Fibroblast of villous mesenchyme (primary cell): ENCODE results near the gene ATP8A2. TPM values are rescaled to one million over a fixed set of nuclear protein-coding genes. Genes with fewer than 3 reads are reported as not detected.
"Not testable (repeated sequence)": the region's sequence is repeated elsewhere in the genome, so short reads cannot be mapped to it uniquely, and the experiment has no call there.

ENCODE experiments used
- DNase-seq: peaks from one replicate; pipeline ENCODE4 v3.0.0-alpha.2; 2010; ENCODE audit warnings: low read depth
- H3K4me3 ChIP-seq: 2 replicates; pipeline ENCODE4 v1.5.1; 2011; ENCODE audit warnings: low read depth, mild to moderate bottlenecking, low read length
- CTCF ChIP-seq: IDR thresholded peaks from 2 replicates; pipeline ENCODE4 v1.5.1; 2012; ENCODE audit warnings: low read depth, mild to moderate bottlenecking, low read length; ENCODE audit not compliant: insufficient read depth
- small RNA-seq: library from RNA; depleted of rRNA; stranded (forward); fragments of <200 nt; gene quantifications from one replicate; pipeline ENCODE3, GENCODE V24; 2012
- total RNA-seq: library from RNA; depleted of rRNA; stranded (reverse); fragments of >200 nt; gene quantifications from 2 replicates; pipeline ENCODE4 v1.2.3, GENCODE V29; 2012

The ATP8A2 gene
- total RNA-seq, 1 donor = under 0.01 TPM

GRCh38 chr13:26061947-26062346 is 690.2 kb downstream of the ATP8A2 start:
- no peak for TF ChIP-seq CTCF
- peak; percentile 7 for DNase-seq
- no peak overlapping the region for H3K4me3 ChIP-seq

GRCh38 chr13:26062853-26063444 is 691.2 kb downstream of the ATP8A2 start:
- no peak overlapping the region for H3K4me3 ChIP-seq
- TF ChIP-seq CTCF = peak; percentile 52
- DNase-seq = peak; percentile 29

GRCh38 chr13:26066492-26066891 is 694.7 kb downstream of the ATP8A2 start:
- H3K4me3 ChIP-seq, DNase-seq: not testable (repeated sequence)

- no peak for DNase-seq
- TF ChIP-seq CTCF = no peak
- H3K4me3 ChIP-seq = no peak overlapping the region
Measured at GRCh38 chr13:26067601-26068000, 695.8 kb downstream of the ATP8A2 start.

GRCh38 chr13:26068372-26068771 is 696.6 kb downstream of the ATP8A2 start:
- not testable (repeated sequence) for DNase-seq, H3K4me3 ChIP-seq

- not testable (repeated sequence) for DNase-seq, H3K4me3 ChIP-seq
Measured at GRCh38 chr13:26069642-26070041, 697.9 kb downstream of the ATP8A2 start.

GRCh38 chr13:26071691-26072090 is 699.9 kb downstream of the ATP8A2 start:
- no peak overlapping the region for H3K4me3 ChIP-seq
- no peak for DNase-seq
- no peak for TF ChIP-seq CTCF

GRCh38 chr13:26072335-26072734 is 700.6 kb downstream of the ATP8A2 start:
- not testable (repeated sequence) for H3K4me3 ChIP-seq, DNase-seq

- TF ChIP-seq CTCF = peak; percentile 14
- H3K4me3 ChIP-seq = no peak overlapping the region
- no peak for DNase-seq
Measured at GRCh38 chr13:26074706-26075105, 702.9 kb downstream of the ATP8A2 start.

Small RNA genes lying within 50 kb of the gene (small RNA-seq; reads per million reads assigned to genes)
- gene RN7SL741P (not detected), gene RNU6-78P (not detected), gene RNY1P3 (not detected)

Other genes starting within 250 kb of the ATP8A2 start
- not detected in 2 replicates for gene AMER2, start 199.7 kb upstream of the ATP8A2 start, total RNA-seq
- 28.3 and 41.9 TPM in 2 replicates for gene MTMR6, start 84.5 kb upstream of the ATP8A2 start, total RNA-seq
- gene NUP58, start 70.3 kb upstream of the ATP8A2 start, total RNA-seq = 67.6 and 96.3 TPM in 2 replicates